Central memory CD8-positive, alpha-beta T cell (primary cell): ENCODE results near the gene CD109.
A peak's percentile ranks its signal among the peaks of the same experiment; 100 is the strongest.

Experiments
- ATAC-seq: fragments of 150-1000 bp; cut with Tn5 transposase; replicated peaks from 2 replicates; pipeline ENCODE4 v1.10.0; 2022; ENCODE audit warnings: mild to moderate bottlenecking, moderate FRiP score, moderate number of reproducible peaks; ENCODE audit not compliant: poor library complexity, severe bottlenecking; ENCODE audit errors: extremely low read depth
- DNase-seq, 2 donors: peaks; one replicate each; pipeline ENCODE4 v3.0.0; 2021; ENCODE audit warnings: low spot score in 2 of 2
- H3K27ac Mint-ChIP-seq: one replicate; pipeline ENCODE4 v1.8.0; 2022; ENCODE audit warnings: low read depth, mild to moderate bottlenecking, moderate library complexity, mixed read lengths
- H3K27me3 Mint-ChIP-seq: one replicate; pipeline ENCODE4 v1.8.0; 2022; ENCODE audit warnings: mixed read lengths
- H3K36me3 Mint-ChIP-seq: one replicate; pipeline ENCODE4 v1.8.0; 2022; ENCODE audit warnings: mild to moderate bottlenecking, moderate library complexity, mixed read lengths; ENCODE audit not compliant: insufficient read depth
- H3K4me1 Mint-ChIP-seq: one replicate; pipeline ENCODE4 v1.8.0; 2022; ENCODE audit warnings: mixed read lengths
- H3K4me3 Mint-ChIP-seq: one replicate; pipeline ENCODE4 v1.8.0; 2022; ENCODE audit warnings: mild to moderate bottlenecking, moderate library complexity, mixed read lengths
- H3K9me3 Mint-ChIP-seq: one replicate; pipeline ENCODE4 v1.8.0; 2022; ENCODE audit warnings: mixed read lengths

Gene CD109

GRCh38 chr6:73695619-73696421, at the start of gene CD109:
TSS of gene CD109 (plus strand) at chr6:73696203. CDS start at chr6:73696216, 13 bp downstream.
- Mint-ChIP-seq H3K27ac (no peak within 1 kb of the TSS), H3K4me1 (peaks cover 16% of the 10 kb centered on the region), H3K27me3 (peaks cover 95% of the 10 kb centered on the region), H3K4me3 (peak within 1 kb of the TSS; percentile 64), H3K9me3 (no peaks in the 10 kb centered on the region), H3K36me3 (peaks cover 4% of the 10 kb centered on the region)
- DNase-seq (no peak), ATAC-seq (peak; percentile 43)

- Mint-ChIP-seq H3K4me1 (peaks cover 39% of the 10 kb centered on the region), H3K36me3 (peaks cover 22% of the 10 kb centered on the region), H3K9me3 (no peaks in the 10 kb centered on the region), H3K27me3 (no peaks in the 10 kb centered on the region), H3K27ac (no peak overlapping the region), H3K4me3 (no peak overlapping the region)
- ATAC-seq (no peak), DNase-seq (no peak)
These were observed 47.8 kb upstream of the CD109 start for GRCh38 chr6:73648166-73648565.

GRCh38 chr6:73649783-73650182, 46.2 kb upstream of the CD109 start:
- Mint-ChIP-seq H3K9me3 (no peaks in the 10 kb centered on the region), H3K4me3 (no peak overlapping the region), H3K27me3 (no peaks in the 10 kb centered on the region), H3K27ac (no peak overlapping the region), H3K36me3 (peaks cover 26% of the 10 kb centered on the region), H3K4me1 (peaks cover 48% of the 10 kb centered on the region)
- ATAC-seq: no peak
- no peak for DNase-seq

- Mint-ChIP-seq H3K9me3 (no peaks in the 10 kb centered on the region), H3K27ac (peak overlapping the region; percentile 93), H3K36me3 (peaks cover 22% of the 10 kb centered on the region), H3K27me3 (no peaks in the 10 kb centered on the region), H3K4me3 (peak overlapping the region; percentile 98), H3K4me1 (peaks cover 53% of the 10 kb centered on the region)
- DNase-seq (peak; percentile 40 to 63), ATAC-seq (peak; percentile 77)
These were observed 43.1 kb upstream of the CD109 start for GRCh38 chr6:73652637-73653570.

- Mint-ChIP-seq H3K4me3 (peak within 1 kb of the TSS; percentile 98), H3K27ac (peak within 1 kb of the TSS; percentile 93), H3K27me3 (no peaks in the 10 kb centered on the region), H3K36me3 (peaks cover 19% of the 10 kb centered on the region), H3K9me3 (no peaks in the 10 kb centered on the region), H3K4me1 (peaks cover 56% of the 10 kb centered on the region)
- peak; percentile 69 to 72 for DNase-seq
- peak; percentile 83 for ATAC-seq
These were observed 42.2 kb upstream of the CD109 start, which contains the start of gene SLC17A5 for GRCh38 chr6:73653571-73654424. TSS of gene SLC17A5 (minus strand) at chr6:73653992. CDS start at chr6:73653886, 106 bp downstream.

- DNase-seq (no peak), ATAC-seq (no peak)
- peaks cover 51% of the 10 kb centered on the region for H3K4me1 Mint-ChIP-seq
- H3K9me3 Mint-ChIP-seq: no peaks in the 10 kb centered on the region
- peak overlapping the region; percentile 93 for H3K27ac Mint-ChIP-seq
- peaks cover 13% of the 10 kb centered on the region for H3K36me3 Mint-ChIP-seq
- peak overlapping the region; percentile 98 for H3K4me3 Mint-ChIP-seq
- no peaks in the 10 kb centered on the region for H3K27me3 Mint-ChIP-seq
These were observed 40.6 kb upstream of the CD109 start for GRCh38 chr6:73655341-73655917.

- H3K4me3 Mint-ChIP-seq: no peak overlapping the region
- no peaks in the 10 kb centered on the region for H3K9me3 Mint-ChIP-seq
- ATAC-seq (no peak), DNase-seq (no peak)
- H3K27ac Mint-ChIP-seq: peak overlapping the region; percentile 91
- peaks cover 10% of the 10 kb centered on the region for H3K36me3 Mint-ChIP-seq
- H3K4me1 Mint-ChIP-seq: peaks cover 45% of the 10 kb centered on the region
- no peaks in the 10 kb centered on the region for H3K27me3 Mint-ChIP-seq
These were observed 39.4 kb upstream of the CD109 start for GRCh38 chr6:73656531-73657145.

- H3K4me3 Mint-ChIP-seq: no peak overlapping the region
- no peak for ATAC-seq
- peaks cover 40% of the 10 kb centered on the region for H3K4me1 Mint-ChIP-seq
- H3K9me3 Mint-ChIP-seq: no peaks in the 10 kb centered on the region
- H3K36me3 Mint-ChIP-seq: peaks cover 10% of the 10 kb centered on the region
- H3K27ac Mint-ChIP-seq: peak overlapping the region; percentile 91
- H3K27me3 Mint-ChIP-seq: no peaks in the 10 kb centered on the region
- no peak for DNase-seq
These were observed 38.8 kb upstream of the CD109 start for GRCh38 chr6:73657201-73657600.

GRCh38 chr6:73664701-73665100, 31.3 kb upstream of the CD109 start:
- Mint-ChIP-seq H3K9me3 (no peaks in the 10 kb centered on the region), H3K27ac (no peak overlapping the region), H3K27me3 (peaks cover 46% of the 10 kb centered on the region), H3K36me3 (no peaks in the 10 kb centered on the region), H3K4me1 (no peaks in the 10 kb centered on the region), H3K4me3 (no peak overlapping the region)
- DNase-seq: no peak
- ATAC-seq: no peak

GRCh38 chr6:73665686-73666319, 30.2 kb upstream of the CD109 start:
- ATAC-seq: no peak
- Mint-ChIP-seq H3K4me1 (no peaks in the 10 kb centered on the region), H3K36me3 (no peaks in the 10 kb centered on the region), H3K27me3 (peaks cover 57% of the 10 kb centered on the region), H3K9me3 (no peaks in the 10 kb centered on the region), H3K4me3 (no peak overlapping the region), H3K27ac (no peak overlapping the region)
- DNase-seq: no peak

GRCh38 chr6:73666393-73666792, 29.6 kb upstream of the CD109 start:
- DNase-seq: no peak
- H3K9me3 Mint-ChIP-seq: no peaks in the 10 kb centered on the region
- no peaks in the 10 kb centered on the region for H3K36me3 Mint-ChIP-seq
- no peak for ATAC-seq
- H3K4me3 Mint-ChIP-seq: no peak overlapping the region
- no peak overlapping the region for H3K27ac Mint-ChIP-seq
- H3K27me3 Mint-ChIP-seq: peaks cover 63% of the 10 kb centered on the region
- no peaks in the 10 kb centered on the region for H3K4me1 Mint-ChIP-seq
